HG02571 (cell line): ENCODE results near the gene TMEM117.

Experiments used
- ATAC-seq: cut with Tn5 transposase; IDR thresholded peaks from one replicate; pipeline ENCODE4 v1.9.1; 2021; ENCODE audit warnings: mild to moderate bottlenecking, moderate library complexity; ENCODE audit not compliant: unreplicated experiment

The TMEM117 gene

DNA sequence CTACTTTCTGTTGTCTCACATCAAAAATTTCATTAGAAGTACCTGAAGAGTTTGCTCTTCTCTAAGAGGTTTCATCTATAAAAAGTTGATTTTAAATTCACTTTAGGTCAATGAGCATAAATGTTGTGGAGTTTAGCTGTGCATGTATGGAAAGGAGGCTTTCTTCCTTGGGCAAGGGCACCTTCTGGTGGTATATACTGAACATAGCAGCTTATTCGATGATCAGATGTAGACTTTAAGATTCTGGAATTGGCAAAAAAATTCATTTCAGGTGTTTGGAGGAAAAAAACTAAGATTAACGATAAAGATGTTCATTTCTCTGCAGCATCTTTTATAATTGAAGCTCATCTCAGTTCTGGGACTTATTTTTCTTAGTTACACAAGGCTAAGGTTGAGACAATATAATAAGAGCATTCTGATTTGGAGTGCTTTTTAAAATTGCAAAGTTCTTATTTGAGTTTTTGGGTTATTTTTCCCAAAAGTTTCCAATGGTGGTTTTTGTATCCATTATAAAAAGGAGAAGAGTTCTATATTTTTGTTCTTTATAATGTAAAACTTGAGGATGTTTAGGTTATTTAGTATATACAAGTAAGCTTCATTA, 46.8 kb downstream of the TMEM117 start:
- ATAC-seq, result peak; percentile 74

GRCh38 chr12:43883311-43883710, 47.4 kb downstream of the TMEM117 start:
- ATAC-seq, result no peak

- ATAC-seq, result no peak
Measured at GRCh38 chr12:43883748-43884147, 47.9 kb downstream of the TMEM117 start.

DNA sequence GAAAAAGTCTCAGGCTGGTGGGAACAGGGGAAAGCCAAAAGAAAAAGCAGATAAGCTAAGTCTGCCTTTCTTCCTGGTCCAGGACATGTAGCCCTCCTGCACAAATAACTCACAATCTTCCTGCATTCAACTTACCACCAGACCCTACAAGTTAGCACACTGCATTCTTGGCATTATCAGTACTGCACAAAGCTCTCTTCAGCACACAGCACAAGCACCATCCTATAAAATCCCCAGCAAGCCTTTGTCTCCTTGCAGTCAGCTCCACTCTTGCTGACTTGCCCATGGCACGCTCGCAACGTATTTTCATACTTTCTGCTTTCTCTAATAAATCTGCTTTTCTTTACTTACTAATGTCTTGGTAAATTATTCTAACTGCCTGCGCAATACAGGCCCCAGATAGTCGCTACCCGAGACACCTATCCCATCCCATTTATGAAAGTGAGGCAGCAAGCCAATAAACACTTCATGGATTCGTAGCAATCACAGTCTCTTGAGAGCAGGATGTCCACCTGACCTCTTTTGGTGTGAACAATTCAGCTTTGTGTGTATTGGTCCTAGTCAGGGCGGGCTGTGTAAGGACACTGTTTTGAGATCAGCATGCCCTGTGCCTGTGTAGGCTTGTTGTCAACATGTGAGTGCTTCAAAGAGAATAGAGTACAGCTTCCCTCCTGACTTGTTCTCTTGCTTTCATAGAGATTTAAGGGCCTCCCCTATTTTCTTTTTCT, 49.0 kb downstream of the TMEM117 start:
- ATAC-seq, result no peak

DNA sequence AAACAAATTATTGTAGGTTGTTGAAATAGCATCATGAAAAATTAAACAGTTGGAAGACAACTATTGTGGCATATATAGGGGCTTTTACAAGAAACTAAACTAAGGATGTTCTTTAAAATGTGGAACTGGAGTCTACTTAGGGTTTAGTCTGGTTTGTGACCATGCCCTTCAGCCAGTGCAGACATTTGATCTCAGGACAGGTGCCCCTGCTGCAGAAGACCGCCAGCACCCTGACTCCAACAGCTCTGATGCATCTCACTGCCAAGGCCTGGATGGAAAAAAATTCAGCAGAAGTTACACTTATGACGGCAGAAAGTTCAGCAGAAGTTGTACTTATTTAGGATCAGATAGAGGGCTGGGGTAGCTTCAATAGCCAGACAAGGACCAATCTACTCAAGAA, 51.5 kb downstream of the TMEM117 start:
- ATAC-seq, result no peak

DNA sequence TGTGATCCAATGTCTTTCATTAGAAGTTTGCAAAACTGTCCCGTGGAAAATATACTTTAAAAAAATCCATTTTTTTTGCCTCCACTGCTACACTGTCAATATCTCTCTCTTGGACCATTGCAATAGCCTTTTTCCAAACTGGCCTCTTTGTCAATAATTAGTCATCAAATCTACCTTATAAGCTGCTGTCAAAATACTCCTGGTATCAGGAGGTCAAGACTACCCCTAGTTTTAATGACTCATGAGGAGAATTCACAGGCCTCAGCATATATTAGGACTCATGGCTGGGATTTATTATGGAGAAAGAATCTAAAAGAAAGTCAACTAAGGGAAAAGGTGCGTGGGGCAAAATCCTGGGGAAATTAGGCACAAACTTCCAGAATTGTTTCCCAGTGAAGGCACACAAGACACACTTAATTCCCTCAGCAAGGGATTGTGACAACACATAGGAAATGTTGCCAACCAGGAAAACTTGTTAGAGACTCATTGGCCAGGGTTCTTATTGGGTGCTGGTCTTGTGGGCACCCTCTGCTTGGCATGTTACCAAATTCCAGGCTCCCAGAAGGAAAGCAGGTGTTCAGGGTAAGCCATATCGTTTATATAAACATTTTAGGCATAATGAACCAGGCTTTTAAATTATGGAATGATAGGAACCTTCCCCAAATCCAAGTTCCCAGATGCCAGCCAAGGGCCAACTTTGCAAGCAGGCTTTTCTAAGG, 56.1 kb downstream of the TMEM117 start:
- ATAC-seq, result no peak

DNA sequence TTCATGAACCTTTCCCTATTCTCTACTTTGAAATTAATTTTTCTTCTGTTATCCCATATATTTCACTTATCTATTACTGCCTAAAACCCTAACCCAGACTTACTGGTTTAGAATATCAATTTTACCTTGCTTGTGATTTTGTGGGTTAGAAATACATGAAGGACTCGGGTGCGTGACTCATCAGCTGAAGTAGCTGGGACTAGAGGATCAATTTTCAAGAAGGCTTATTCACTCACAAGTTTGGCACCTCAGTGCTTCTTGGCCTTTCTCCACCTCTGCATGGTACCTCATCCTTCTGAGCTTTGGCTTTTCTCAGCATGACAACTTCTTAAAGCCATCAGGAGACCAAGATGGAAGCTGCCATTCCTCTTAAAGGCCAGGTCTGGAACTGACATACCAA, 57.8 kb downstream of the TMEM117 start:
- ATAC-seq, result no peak

GRCh38 chr12:43895580-43896206, 59.8 kb downstream of the TMEM117 start:
- no peak for ATAC-seq

- no peak for ATAC-seq
Measured at GRCh38 chr12:43896496-43896895, 60.6 kb downstream of the TMEM117 start.

DNA sequence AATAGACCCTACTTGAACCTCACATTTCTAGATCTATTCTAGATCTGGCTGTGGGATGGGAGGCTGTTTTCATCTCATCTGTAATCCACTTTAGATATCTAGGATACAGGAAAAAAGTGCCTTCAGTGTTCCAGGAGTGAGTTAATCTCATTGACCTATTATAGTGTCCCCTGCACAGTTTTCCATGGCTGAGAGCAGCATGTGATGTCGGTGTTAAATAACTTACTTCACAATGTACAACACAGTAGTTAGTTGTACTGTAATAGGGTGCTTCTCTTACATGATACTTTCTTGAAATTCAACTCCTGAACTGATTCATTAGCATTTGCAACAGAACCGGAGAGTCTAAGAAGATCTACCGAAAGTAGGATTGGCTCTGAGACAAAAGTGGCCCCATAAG, 62.6 kb downstream of the TMEM117 start:
- no peak for ATAC-seq

DNA sequence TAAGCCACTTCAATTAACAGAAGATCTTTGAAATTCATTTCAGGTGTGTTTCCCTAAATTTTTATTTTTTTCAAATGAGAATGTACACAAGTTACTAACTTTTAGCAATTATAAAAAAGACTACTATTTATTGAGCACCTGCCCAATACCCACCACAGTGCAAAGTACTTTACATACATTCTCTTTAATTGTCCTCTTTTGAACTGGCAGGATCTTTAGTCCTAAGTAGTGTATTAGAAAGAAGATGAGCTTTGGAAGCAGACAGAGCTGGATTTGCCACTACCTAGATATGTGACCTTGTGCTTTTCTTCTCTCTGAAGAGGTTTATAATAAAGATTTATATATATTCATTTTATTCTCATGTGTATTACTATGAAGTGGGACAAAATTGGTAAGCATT, 63.7 kb downstream of the TMEM117 start:
- no peak for ATAC-seq

DNA sequence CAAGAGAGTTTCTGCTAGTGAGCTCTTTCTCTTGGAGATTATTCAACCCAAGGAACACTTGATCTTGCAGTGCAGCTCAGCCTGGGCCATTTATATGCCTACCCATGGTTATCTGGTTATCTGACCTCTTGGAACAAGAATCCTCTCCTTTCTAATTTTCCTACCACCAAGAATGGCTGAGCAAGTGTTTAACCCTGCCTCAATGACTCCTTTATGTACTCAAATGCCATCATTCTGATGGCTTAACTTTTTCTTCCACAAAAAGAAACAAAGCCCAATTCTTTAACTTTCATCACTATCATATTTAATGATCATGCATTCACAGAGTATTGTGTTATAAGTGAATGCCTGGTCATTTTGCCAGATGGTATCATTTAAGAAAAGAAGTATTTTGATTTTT, 67.8 kb downstream of the TMEM117 start:
- ATAC-seq, result no peak

GRCh38 chr12:43912859-43913258, 77.0 kb downstream of the TMEM117 start:
- ATAC-seq, result no peak

- no peak for ATAC-seq
Measured at GRCh38 chr12:43914391-43914790, 78.5 kb downstream of the TMEM117 start.

DNA sequence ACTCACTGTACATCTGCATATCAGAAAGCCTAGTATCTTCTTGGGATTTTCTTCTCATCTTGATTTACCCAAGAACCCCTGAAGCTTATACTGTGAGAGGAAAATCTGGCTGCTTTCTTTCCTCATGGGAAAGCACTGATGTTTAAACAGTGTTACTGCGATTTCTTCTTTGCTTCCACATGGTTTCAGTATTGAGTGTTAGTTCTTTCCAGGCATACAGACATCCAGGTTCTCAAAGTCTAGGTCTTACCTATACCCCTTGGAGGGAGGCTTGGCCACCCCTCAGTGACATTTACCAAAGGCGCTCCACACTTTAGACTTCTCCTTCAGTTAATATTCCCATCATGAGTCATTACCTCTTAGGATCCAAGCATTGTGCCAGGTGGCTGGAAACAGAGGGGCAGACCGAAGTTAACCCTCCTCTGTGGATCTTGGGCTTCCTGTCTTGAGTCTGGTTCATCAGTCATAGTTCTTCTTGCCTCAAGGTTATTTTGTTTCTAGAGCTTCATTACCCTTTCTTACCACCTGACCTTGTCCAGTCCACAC, 79.1 kb downstream of the TMEM117 start:
- no peak for ATAC-seq

GRCh38 chr12:43917896-43918295, 82.0 kb downstream of the TMEM117 start:
- ATAC-seq, result no peak

DNA sequence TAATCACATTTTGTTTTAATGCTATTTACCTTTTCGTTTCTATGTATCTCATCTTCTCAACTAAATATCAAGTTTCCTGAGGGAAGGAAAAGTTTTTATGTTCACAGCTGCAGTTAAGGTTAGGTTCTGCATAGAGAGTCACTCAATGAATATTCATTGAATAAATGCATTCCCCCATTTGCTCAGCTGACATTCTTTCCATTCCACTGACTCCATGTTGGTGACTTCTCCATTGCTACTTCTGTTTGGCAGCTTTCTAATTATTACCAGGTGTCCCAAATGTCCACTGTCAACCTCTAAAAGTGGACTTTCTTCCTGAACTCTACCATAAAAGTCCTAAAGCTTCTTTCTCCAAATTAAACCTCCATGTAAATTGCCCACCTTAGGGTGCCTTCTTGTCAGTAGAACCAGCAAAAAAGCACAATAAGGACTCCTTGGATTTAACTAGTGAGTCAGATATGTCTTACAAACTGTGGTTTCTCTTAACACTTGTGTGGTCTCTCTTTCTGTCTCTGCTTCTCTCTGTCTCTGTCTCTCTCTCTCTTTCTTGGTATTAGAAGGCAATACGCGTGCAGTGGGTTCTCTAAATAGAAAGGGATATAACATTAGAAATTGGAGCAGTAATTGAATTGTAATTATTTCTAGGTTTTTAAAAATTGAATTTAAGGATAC, 85.9 kb downstream of the TMEM117 start:
- ATAC-seq, result no peak

- no peak for ATAC-seq
Measured at GRCh38 chr12:43930032-43930431, 94.2 kb downstream of the TMEM117 start.

DNA sequence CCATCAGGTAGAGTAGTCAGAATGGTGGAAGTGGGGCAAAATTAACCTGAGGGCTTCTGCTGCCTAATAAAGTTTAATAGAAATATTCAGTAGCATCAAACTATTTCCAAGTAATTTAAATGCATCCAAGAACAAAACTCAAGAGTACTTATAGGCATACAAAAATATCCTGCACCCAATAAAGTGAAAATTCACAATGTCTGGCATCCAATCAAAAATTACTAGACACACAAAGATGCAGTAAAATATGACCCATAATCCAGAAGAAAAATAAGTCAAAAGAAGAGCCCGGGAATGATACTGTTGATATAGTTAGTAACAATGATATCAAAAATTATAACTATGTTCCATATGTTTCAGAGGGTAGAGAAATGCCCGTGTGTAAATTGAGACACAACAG, 95.3 kb downstream of the TMEM117 start:
- no peak for ATAC-seq

DNA sequence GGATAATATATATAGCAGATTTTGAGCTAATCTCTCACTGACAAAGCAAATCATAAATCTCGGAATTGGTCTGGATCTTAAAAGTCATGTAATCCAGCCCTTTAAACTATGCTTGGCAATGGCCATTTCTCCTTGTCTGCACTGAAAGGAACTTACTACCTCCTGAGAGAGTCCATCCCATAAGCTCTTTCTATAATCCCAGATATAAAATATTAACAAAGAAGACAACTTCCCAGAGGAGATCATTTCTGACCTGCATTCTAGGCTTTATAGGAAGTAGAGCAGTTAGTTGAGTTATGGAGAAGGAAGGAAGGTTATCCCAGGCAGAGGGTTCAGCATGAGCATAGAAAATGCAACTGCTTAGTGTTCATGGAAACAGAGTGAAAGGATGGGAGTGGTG, 99.7 kb downstream of the TMEM117 start:
- no peak for ATAC-seq

GRCh38 chr12:43937947-43938346, 102.1 kb downstream of the TMEM117 start:
- ATAC-seq, result no peak
